ENCODE results near the gene DNAJB4. TPM values are rescaled to one million over a fixed set of nuclear protein-coding genes. Genes with fewer than 3 reads are reported as not detected.

The DNAJB4 gene
- total RNA-seq, 1 experiment from 2014 or later = 23.4 TPM

- Mint-ChIP-seq H3K9me3 (no peaks in the 10 kb centered on the region), H3K27ac (no peak overlapping the region), H3K4me3 (no peak overlapping the region), H3K36me3 (no peaks in the 10 kb centered on the region), H3K27me3 (ENCODE audit: low read depth) (peaks cover 21% of the 10 kb centered on the region), H3K4me1 (peaks cover 28% of the 10 kb centered on the region)
- no peak for ATAC-seq
- POLR2A ChIA-PET = interaction anchor here (0.7 kb wide), 1 partner anchor 136 kb away, joined by 4 read pairs; no protein-coding TSS in a partner anchor
- CTCF ChIA-PET = no interaction called here
- TF ChIP-seq ATF6 (CRISPR knock-in tag; IDR thresholded peaks at IDR 0.05) (no peak), FOXJ3 (CRISPR knock-in tag; IDR thresholded peaks at IDR 0.05; ENCODE audit: borderline replicate concordance) (no peak), ZNF671 (CRISPR knock-in tag; IDR thresholded peaks at IDR 0.05) (no peak), ZNF396 (CRISPR knock-in tag; IDR thresholded peaks at IDR 0.05; ENCODE audit: borderline replicate concordance) (no peak)
- no peak for DNase-seq (ENCODE audit: low spot score)
Observed at GRCh38 chr1:78051005-78051404, 46.3 kb downstream of the DNAJB4 start.

DNA sequence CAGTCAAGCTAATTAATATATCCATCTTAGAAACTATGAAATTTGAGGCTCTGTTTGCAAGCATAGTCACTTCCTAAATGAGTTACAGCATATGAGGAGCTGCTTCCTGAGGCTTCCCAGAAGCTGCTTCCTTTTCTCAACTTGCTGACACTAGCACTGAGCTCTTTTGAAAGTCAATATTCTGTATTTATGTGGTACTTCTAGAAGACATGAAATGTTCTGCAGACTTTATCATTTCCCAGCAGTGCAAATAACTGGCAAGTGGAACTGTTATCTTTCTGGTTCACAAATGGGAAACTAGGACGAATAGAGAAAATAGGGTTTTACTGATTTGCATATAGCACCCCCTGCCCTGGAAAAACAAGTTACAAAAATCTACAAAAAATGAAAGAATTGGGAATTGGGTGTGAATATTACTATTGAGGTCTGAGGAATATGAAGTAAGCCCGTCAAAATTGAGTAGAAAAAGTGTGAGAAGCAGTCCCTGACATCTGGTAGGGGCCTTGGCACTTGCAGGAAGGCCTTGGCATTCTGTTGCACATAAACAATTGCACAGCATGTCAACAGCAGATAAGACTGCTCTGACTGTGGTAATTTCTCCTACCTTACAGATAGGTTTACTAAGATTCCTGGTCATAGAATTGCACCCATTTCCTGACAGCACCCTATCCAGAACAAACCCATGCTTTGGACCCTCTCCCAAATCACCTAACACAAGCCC is 48.1 kb downstream of the DNAJB4 start:
- DNase-seq (ENCODE audit: low spot score) = no peak
- ATAC-seq = no peak
- no peak overlapping the region for H3K4me3 Mint-ChIP-seq
- no peaks in the 10 kb centered on the region for H3K9me3 Mint-ChIP-seq
- peaks cover 2% of the 10 kb centered on the region; the same call in 1 of the 2 replicates for H3K27me3 Mint-ChIP-seq (ENCODE audit: low read depth)
- H3K27ac Mint-ChIP-seq = no peak overlapping the region
- H3K4me1 Mint-ChIP-seq = peaks cover 14% of the 10 kb centered on the region
- TF ChIP-seq ATF6 (CRISPR knock-in tag; IDR thresholded peaks at IDR 0.05) (no peak), ZNF671 (CRISPR knock-in tag; IDR thresholded peaks at IDR 0.05) (no peak), JAZF1 (CRISPR knock-in tag; IDR thresholded peaks at IDR 0.05) (no peak), ETV6 (CRISPR knock-in tag; IDR thresholded peaks at IDR 0.05) (no peak)
- POLR2A ChIA-PET = no interaction called here
- CTCF ChIA-PET = interaction anchor here (1.5 kb wide), 1 partner anchor 127 kb away, joined by 3 read pairs; no protein-coding TSS in a partner anchor
- no peaks in the 10 kb centered on the region for H3K36me3 Mint-ChIP-seq

GRCh38 chr1:78053498-78053897 is 48.8 kb downstream of the DNAJB4 start:
- Mint-ChIP-seq H3K9me3 (no peaks in the 10 kb centered on the region), H3K4me1 (peaks cover 13% of the 10 kb centered on the region)
- no peak for ATAC-seq
- no peak for TF ChIP-seq ZMAT4 (CRISPR knock-in tag; IDR thresholded peaks at IDR 0.05)
- no peak for TF ChIP-seq HMGXB4 (CRISPR knock-in tag; IDR thresholded peaks at IDR 0.05)
- TF ChIP-seq JUN (CRISPR knock-in tag; IDR thresholded peaks at IDR 0.05) = no peak
- TF ChIP-seq NFATC4 (CRISPR knock-in tag; IDR thresholded peaks at IDR 0.05) = no peak
- TF ChIP-seq FOXJ3 (CRISPR knock-in tag; IDR thresholded peaks at IDR 0.05; ENCODE audit: borderline replicate concordance) = no peak
- TF ChIP-seq MXD4 (CRISPR knock-in tag; IDR thresholded peaks at IDR 0.05; ENCODE audit: borderline replicate concordance) = no peak
- TF ChIP-seq, protein P1, sequence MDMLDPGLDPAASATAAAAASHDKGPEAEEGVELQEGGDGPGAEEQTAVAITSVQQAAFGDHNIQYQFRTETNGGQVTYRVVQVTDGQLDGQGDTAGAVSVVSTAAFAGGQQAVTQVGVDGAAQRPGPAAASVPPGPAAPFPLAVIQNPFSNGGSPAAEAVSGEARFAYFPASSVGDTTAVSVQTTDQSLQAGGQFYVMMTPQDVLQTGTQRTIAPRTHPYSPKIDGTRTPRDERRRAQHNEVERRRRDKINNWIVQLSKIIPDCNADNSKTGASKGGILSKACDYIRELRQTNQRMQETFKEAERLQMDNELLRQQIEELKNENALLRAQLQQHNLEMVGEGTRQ (CRISPR knock-in tag; IDR thresholded peaks at IDR 0.05) = no peak
- no peak for TF ChIP-seq AFF4 (CRISPR knock-in tag; IDR thresholded peaks at IDR 0.05; ENCODE audit: borderline replicate concordance)
- TF ChIP-seq AR (CRISPR knock-in tag; IDR thresholded peaks at IDR 0.05) = no peak
- TF ChIP-seq, protein P2, sequence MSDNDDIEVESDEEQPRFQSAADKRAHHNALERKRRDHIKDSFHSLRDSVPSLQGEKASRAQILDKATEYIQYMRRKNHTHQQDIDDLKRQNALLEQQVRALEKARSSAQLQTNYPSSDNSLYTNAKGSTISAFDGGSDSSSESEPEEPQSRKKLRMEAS (CRISPR knock-in tag; IDR thresholded peaks at IDR 0.05) = no peak
- TF ChIP-seq ZNF423 (CRISPR knock-in tag; IDR thresholded peaks at IDR 0.05) = no peak

More at GRCh38 chr1:78053498-78053897, 48.8 kb downstream of the DNAJB4 start:
- no peak for DNase-seq (ENCODE audit: low spot score)
- Mint-ChIP-seq H3K4me3 (no peak overlapping the region), H3K36me3 (no peaks in the 10 kb centered on the region), H3K27ac (no peak overlapping the region), H3K27me3 (ENCODE audit: low read depth) (no peaks in the 10 kb centered on the region)
- POLR2A ChIA-PET = no interaction called here
- CTCF ChIA-PET = no interaction called here
